Suppressor macrophage treated with lipopolysaccharide for 4 hours (primary cell): Measurements from ENCODE around the gene PDZK1IP1.
"Not testable (repeated sequence)": the region's sequence is repeated elsewhere in the genome, so short reads cannot be mapped to it uniquely, and the experiment has no call there.

Source experiments
- DNase-seq: peaks from one replicate; pipeline ENCODE4 v3.0.0-alpha.2; 2020

The PDZK1IP1 gene

DNA sequence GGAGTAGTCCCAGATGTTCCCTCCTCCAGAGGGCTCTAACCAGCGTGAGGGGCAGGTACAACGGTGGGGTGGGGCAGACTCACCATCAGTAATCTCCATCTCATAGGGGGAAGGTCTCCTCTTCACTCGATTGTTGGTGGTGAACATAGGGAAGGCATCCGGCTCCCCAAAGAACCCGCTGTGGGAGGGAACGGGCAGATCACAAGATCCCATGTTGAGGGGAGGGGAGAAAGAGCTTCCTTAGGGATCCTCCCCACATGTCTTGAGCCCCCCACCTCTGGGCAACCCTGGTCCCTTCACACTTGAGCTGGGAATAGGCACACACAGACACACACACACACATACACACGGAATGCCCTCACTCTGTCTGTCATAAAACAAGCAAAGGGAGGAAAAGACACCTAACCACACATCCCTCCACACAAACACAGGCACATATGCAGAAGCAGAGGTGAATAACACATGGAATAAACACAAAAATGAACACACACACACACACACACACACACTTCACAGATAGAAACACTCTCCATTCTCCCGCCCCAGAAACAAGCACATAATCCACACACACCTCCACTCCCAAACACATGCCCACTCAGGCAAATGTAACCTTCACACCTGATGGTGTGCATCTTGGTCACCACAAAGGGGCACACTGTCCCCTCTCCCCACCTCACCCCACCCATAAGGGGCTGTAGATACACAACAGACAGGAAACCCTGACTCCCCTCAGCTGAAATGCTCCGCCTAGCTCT lies 34.3 kb upstream of the PDZK1IP1 start:
- DNase-seq, result no peak

GRCh38 chr1:47223174-47223920 lies 33.5 kb upstream of the PDZK1IP1 start:
- DNase-seq, result no peak

GRCh38 chr1:47222476-47222875 lies 32.6 kb upstream of the PDZK1IP1 start:
- no peak for DNase-seq

DNA sequence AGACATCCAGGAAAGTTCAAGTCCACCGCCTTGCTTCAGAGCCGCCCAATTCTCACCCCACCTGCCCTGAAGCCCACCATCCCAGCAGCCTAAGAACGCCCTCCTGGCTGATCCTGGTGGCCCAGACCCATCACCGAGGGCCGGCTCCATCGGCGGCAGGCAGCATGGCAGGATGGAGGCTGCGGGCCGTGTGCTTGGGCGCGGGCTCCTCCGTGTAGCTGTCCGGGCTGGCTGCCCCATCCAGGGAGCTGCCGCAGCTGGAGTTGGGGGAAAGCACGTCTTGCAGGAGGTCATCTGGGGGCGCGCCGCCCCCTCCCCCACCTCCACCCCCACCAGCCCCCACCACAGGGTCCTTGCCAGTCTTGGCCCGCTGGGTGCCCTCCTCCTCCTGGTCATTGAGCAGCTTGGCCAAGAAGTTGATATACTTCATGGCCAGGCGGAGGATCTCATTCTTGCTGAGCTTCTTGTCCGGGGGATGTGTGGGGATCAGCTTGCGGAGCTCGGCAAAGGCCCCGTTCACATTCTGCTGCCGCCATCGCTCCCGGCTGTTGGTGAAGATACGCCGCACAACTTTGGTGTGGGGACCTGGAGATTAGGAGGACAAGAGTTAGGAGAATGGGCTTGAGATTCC lies 29.9 kb upstream of the PDZK1IP1 start:
- no peak for DNase-seq

GRCh38 chr1:47219001-47219400 lies 29.2 kb upstream of the PDZK1IP1 start:
- no peak for DNase-seq

- DNase-seq, result no peak
Measured at GRCh38 chr1:47216278-47217059, 26.6 kb upstream of the PDZK1IP1 start.

GRCh38 chr1:47215713-47216112 lies 25.9 kb upstream of the PDZK1IP1 start:
- DNase-seq, result no peak

GRCh38 chr1:47214549-47214948 lies 24.7 kb upstream of the PDZK1IP1 start:
- DNase-seq, result no peak

- DNase-seq, result no peak
Measured at GRCh38 chr1:47213230-47213963, 23.6 kb upstream of the PDZK1IP1 start.

GRCh38 chr1:47212636-47213229 lies 22.9 kb upstream of the PDZK1IP1 start:
- DNase-seq, result no peak

- DNase-seq, result peak; percentile 71
Measured at GRCh38 chr1:47211796-47212269, 22.0 kb upstream of the PDZK1IP1 start.

DNA sequence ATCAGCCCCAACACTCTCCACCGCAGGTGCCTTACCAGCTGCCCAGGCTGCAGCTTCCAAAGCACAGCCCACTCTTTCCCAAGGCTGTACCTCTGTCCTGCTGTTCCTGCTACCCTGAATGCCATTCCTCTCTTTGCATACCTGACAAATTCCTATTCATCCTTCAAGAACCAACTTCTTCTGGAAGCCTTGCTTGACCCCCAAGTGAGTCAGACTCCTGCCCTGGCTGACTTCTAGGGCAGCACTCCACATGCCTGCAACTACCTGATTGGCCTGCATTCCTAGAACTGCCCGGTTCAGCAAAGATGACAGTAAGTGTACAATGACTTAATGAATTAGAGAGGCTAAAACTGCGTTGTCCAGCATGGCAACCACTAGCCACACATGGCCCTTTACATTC lies 20.8 kb upstream of the PDZK1IP1 start:
- DNase-seq, result no peak

- DNase-seq, result no peak
Measured at GRCh38 chr1:47209725-47210325, 20.0 kb upstream of the PDZK1IP1 start.

GRCh38 chr1:47209091-47209490 lies 19.3 kb upstream of the PDZK1IP1 start:
- no peak for DNase-seq

- DNase-seq, result no peak
Measured at GRCh38 chr1:47208374-47208850, 18.6 kb upstream of the PDZK1IP1 start.

GRCh38 chr1:47207803-47208373 lies 18.1 kb upstream of the PDZK1IP1 start:
- no peak for DNase-seq

DNA sequence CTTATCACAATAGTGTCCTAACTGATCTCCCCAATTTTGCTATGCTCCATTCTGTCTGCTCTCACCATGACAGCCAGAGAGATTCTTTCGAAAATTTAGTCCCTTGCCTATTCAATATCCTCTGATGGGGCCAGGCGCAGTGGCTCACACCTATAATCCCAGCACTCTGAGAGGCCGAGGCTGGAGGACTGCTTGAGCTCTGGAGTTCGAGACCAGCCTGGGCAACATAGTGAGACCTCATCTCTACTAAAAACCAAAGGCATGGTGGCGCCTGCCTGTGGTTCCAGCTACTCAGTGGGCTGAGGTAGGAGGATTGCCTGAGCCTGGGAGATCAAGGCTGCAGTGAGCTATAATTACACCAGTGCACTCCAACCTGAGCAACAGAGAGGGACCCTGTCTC lies 16.1 kb upstream of the PDZK1IP1 start:
- DNase-seq, result no peak

- not testable (repeated sequence) for DNase-seq
Measured at GRCh38 chr1:47203504-47203903, 13.7 kb upstream of the PDZK1IP1 start.

GRCh38 chr1:47201179-47201578 lies 11.3 kb upstream of the PDZK1IP1 start:
- DNase-seq, result no peak

DNA sequence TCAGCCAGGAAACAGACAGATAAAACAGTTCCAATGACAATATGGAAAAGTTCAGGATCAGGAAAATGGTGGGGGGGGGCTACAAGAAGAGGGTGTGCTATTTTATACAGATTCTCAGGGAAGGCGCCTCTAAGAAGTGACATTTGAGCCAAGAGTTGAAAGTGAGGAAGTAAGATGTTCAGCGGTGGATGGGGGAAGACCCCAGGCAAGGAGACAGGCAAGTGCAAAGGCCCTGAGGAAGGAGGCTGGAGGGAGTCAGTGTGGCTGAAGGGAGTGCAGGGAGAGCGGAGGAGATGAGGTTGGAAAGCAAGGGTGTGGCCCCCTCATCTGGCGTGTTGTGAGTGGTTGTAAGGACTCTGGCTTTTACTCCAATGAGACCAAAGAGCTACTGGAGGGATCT lies 8.4 kb upstream of the PDZK1IP1 start:
- no peak for DNase-seq

DNA sequence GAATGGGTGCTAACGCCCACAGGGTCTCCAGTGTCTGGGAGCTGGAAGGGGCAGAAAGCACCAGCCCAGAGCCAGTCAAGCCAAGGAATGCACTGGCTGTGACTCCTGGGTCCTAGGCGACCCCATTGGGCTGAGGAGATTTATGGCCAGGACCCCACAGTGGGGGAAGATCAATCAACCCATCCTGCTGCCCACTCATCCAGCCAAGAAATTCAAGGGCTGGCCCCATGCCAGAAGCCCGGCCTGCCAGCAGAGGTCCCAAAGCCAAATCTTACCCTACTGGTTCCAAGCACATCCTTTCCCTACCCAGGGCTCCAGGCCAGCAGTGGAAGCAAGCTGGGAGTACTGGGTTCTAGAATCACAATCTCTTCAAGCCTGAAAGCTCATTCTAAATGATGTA lies 6.8 kb upstream of the PDZK1IP1 start:
- no peak for DNase-seq
